H1 (cell line): Measurements from ENCODE around the gene SWT1.

Experiments used
- BCL11A ChIP-seq, 2 experiments: IDR thresholded peaks; one replicate each; pipeline ENCODE4 v1.6.1; 2011; ENCODE audit warnings: low read depth in 2 of 2, low read length in 2 of 2, mild to moderate bottlenecking in 2 of 2
- CBX5 ChIP-seq: fragments of 300-800, 300-1000 bp; sonication (generic); IDR thresholded peaks from 2 replicates; pipeline ENCODE4 v1.7.1; 2016; ENCODE audit warnings: antibody characterized with exemption, low read length, low read depth
- EP300 ChIP-seq, 2 experiments: IDR thresholded peaks; 1 replicate in 1 of 2; 2 replicates in 1 of 2; pipeline ENCODE4 v1.6.1; 2011 to 2012; ENCODE audit warnings: low read depth in 2 of 2, low read length in 2 of 2, mild to moderate bottlenecking in 2 of 2, borderline replicate concordance in 1 of 2, inconsistent platforms in 1 of 2, moderate library complexity in 1 of 2
- GABPA ChIP-seq: IDR thresholded peaks from 2 replicates; pipeline ENCODE4 v1.6.1; 2011; ENCODE audit warnings: mild to moderate bottlenecking, low read length, moderate library complexity, borderline replicate concordance; ENCODE audit not compliant: insufficient read depth
- HDAC2 ChIP-seq, 2 experiments: fragments of 300-600 bp in 1 of 2; sonication (generic) in 1 of 2; IDR thresholded peaks; 2 replicates each; pipeline ENCODE4 v1.6.1; 2011 to 2012; ENCODE audit warnings: low read depth in 2 of 2, low read length in 2 of 2, mild to moderate bottlenecking in 2 of 2, moderate library complexity in 2 of 2, borderline replicate concordance in 1 of 2, inconsistent platforms in 1 of 2
- JUND ChIP-seq: IDR thresholded peaks from 2 replicates; pipeline ENCODE4 v1.6.1; 2011; ENCODE audit warnings: mild to moderate bottlenecking, improper control_type of control experiment, low read length
- KDM1A ChIP-seq: fragments of 200-600, 300-600 bp; sonication (generic); IDR thresholded peaks from 2 replicates; pipeline ENCODE4 v1.7.1; 2016; ENCODE audit warnings: mild to moderate bottlenecking, low read length, borderline replicate concordance
- POLR2A ChIP-seq, 2 experiments: IDR thresholded peaks; 1 replicate in 1 of 2; 2 replicates in 1 of 2; pipeline ENCODE4 v1.6.1; 2011; ENCODE audit warnings: low read depth in 2 of 2, low read length in 2 of 2, mild to moderate bottlenecking in 2 of 2; ENCODE audit errors: control extremely low read depth in 1 of 2
- USF2 ChIP-seq: IDR thresholded peaks from 2 replicates; pipeline ENCODE4 v1.6.1; 2011; ENCODE audit warnings: low read length, improper control_type of control experiment
- ZNF274 ChIP-seq: IDR thresholded peaks from 2 replicates; pipeline ENCODE4 v1.7.0; 2012; ENCODE audit warnings: low read length, borderline replicate concordance; ENCODE audit errors: extremely low read depth
- TF ChIP-seq, protein P1 (sequence below), 3 experiments: IDR thresholded peaks; 1 replicate in 2 of 3; 2 replicates in 1 of 3; pipeline versions ENCODE4 v1.5.1 to v1.6.1; 2011; ENCODE audit warnings: low read length in 3 of 3, mild to moderate bottlenecking in 3 of 3, inconsistent platforms in 2 of 3, low read depth in 1 of 3, moderate library complexity in 1 of 3; ENCODE audit not compliant: insufficient read depth in 1 of 3; ENCODE audit errors: control extremely low read depth in 1 of 3

DNA sequence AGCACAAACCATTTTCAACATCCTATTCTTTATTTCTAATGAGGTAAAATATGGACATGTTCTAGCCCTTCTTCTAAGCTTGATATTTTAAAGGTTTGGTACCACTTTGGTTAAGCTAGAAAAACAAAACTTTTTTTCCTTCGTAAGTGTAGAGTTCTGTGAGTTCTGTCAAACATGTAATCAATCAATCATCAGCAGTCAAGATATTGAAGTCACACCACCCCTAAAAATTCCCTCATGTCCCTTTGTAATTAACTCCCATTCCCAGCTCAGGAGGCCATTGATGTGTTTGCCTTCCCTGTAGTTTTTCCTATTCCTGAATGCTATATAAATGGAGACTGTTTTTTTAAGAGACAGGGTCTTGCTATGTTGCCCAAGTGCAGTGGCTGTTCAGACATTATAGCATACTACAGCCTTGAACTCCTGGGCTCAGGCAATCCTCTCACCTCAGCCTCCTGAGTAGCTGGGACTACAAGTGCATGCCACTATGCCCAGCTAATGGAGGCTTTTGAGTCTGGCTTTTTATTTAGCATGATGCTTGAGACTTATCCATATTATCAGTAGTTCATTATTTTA, 137.1 kb downstream of the SWT1 start:
- TF ChIP-seq JUND (no peak), POLR2A (IDR thresholded peaks at IDR 0.05; ENCODE audit: control extremely low read depth in 1 of 2, low read depth in 2 of 2, low read length in 2 of 2) (no peak), ZNF274 (no peak), HDAC2 (IDR thresholded peaks at IDR 0.05; ENCODE audit: borderline replicate concordance in 1 of 2, low read depth in 2 of 2, low read length in 2 of 2) (no peak), GABPA (no peak), BCL11A (IDR thresholded peaks at IDR 0.05; ENCODE audit: low read depth in 2 of 2, low read length in 2 of 2) (no peak), EP300 (IDR thresholded peaks at IDR 0.05; ENCODE audit: borderline replicate concordance in 1 of 2, low read depth in 2 of 2, low read length in 2 of 2) (no peak), CBX5 (no peak), USF2 (no peak), KDM1A (no peak)
- TF ChIP-seq, protein P1, sequence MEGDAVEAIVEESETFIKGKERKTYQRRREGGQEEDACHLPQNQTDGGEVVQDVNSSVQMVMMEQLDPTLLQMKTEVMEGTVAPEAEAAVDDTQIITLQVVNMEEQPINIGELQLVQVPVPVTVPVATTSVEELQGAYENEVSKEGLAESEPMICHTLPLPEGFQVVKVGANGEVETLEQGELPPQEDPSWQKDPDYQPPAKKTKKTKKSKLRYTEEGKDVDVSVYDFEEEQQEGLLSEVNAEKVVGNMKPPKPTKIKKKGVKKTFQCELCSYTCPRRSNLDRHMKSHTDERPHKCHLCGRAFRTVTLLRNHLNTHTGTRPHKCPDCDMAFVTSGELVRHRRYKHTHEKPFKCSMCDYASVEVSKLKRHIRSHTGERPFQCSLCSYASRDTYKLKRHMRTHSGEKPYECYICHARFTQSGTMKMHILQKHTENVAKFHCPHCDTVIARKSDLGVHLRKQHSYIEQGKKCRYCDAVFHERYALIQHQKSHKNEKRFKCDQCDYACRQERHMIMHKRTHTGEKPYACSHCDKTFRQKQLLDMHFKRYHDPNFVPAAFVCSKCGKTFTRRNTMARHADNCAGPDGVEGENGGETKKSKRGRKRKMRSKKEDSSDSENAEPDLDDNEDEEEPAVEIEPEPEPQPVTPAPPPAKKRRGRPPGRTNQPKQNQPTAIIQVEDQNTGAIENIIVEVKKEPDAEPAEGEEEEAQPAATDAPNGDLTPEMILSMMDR (IDR thresholded peaks at IDR 0.05; ENCODE audit: control extremely low read depth in 1 of 3, insufficient read depth in 1 of 3, low read depth in 1 of 3, low read length in 3 of 3), result no peak
